ENCODE measurements around the gene IBA57. TPM values are rescaled to one million over a fixed set of nuclear protein-coding genes. Genes with fewer than 3 reads are reported as not detected.
A peak's percentile ranks its signal among the peaks of the same experiment; 100 is the strongest.

IBA57 gene
- total and polyA plus RNA-seq, 8 donors, result 5.3 to 13.5 (median 7.1) TPM

- no peaks in the 10 kb centered on the region for H3K27me3 ChIP-seq
- peak overlapping the region; percentile 48 to 59 for H3K27ac ChIP-seq
- H3K36me3 ChIP-seq, result peaks cover 0 to 6% of the 10 kb centered on the region in 2 donors
- intact Hi-C loops (cut with DNase I), result no loop called here
- H3K4me3 ChIP-seq, result no peak overlapping the region
- ATAC-seq (peak; percentile 13), DNase-seq (peak in 1 of 4 donors; percentile 31)
- H3K4me1 ChIP-seq, result peaks cover 0 to 32% of the 10 kb centered on the region in 2 donors
- no peaks in the 10 kb centered on the region for H3K9me3 ChIP-seq
- TF ChIP-seq CTCF (IDR thresholded peaks at IDR 0.05), result no peak
These were observed 13.4 kb downstream of the IBA57 start for GRCh38 chr1:228178737-228179684.

GRCh38 chr1:228180271-228180958 is 14.8 kb downstream of the IBA57 start:
- ATAC-seq, result no peak
- peak overlapping the region in 1 of 2 donors; percentile 34 for H3K27ac ChIP-seq
- intact Hi-C loops (cut with DNase I), result no loop called here

GRCh38 chr1:228180959-228181644 is 15.5 kb downstream of the IBA57 start:
- Histone ChIP-seq H3K36me3 (no peaks in the 10 kb centered on the region), H3K9me3 (no peaks in the 10 kb centered on the region), H3K4me3 (no peak overlapping the region), H3K27ac (peak overlapping the region in 1 of 2 donors; percentile 34), H3K4me1 (peaks cover 0 to 25% of the 10 kb centered on the region in 2 donors), H3K27me3 (no peaks in the 10 kb centered on the region)
- TF ChIP-seq CTCF (IDR thresholded peaks at IDR 0.05), result no peak
- DNase-seq, result peak in 1 of 4 donors; percentile 3
- no peak for ATAC-seq
- intact Hi-C loops (cut with DNase I), result no loop called here

More at GRCh38 chr1:228180271-228180958, 14.8 kb downstream of the IBA57 start:
- no peak overlapping the region for H3K4me3 ChIP-seq
- H3K36me3 ChIP-seq, result no peaks in the 10 kb centered on the region
- no peaks in the 10 kb centered on the region for H3K9me3 ChIP-seq
- H3K4me1 ChIP-seq, result peaks cover 0 to 32% of the 10 kb centered on the region in 2 donors
- peak in 1 of 4 donors; percentile 19 for DNase-seq
- no peaks in the 10 kb centered on the region for H3K27me3 ChIP-seq
- TF ChIP-seq CTCF (IDR thresholded peaks at IDR 0.05), result peak; percentile 16 to 19

GRCh38 chr1:228181645-228182034 is 16.0 kb downstream of the IBA57 start:
- no peak overlapping the region for H3K4me3 ChIP-seq
- no peaks in the 10 kb centered on the region for H3K36me3 ChIP-seq
- H3K27me3 ChIP-seq, result no peaks in the 10 kb centered on the region
- no peak for ATAC-seq
- peak overlapping the region in 1 of 2 donors; percentile 34 for H3K27ac ChIP-seq
- TF ChIP-seq CTCF (IDR thresholded peaks at IDR 0.05), result no peak
- H3K9me3 ChIP-seq, result no peaks in the 10 kb centered on the region
- DNase-seq, result no peak
- H3K4me1 ChIP-seq, result peaks cover 0 to 19% of the 10 kb centered on the region in 2 donors
- intact Hi-C loops (cut with DNase I), result no loop called here
